Bronchial epithelial cell (primary cell): Measurements from ENCODE around the gene UNC79. TPM values are rescaled to one million over a fixed set of nuclear protein-coding genes. Genes with fewer than 3 reads are reported as not detected.
A peak's percentile ranks its signal among the peaks of the same experiment; 100 is the strongest.

ENCODE experiments used
- DNase-seq: peaks from one replicate; pipeline ENCODE4 v3.0.0-alpha.2; 2010; ENCODE audit warnings: low read depth
- FAIRE-seq: peaks from 2 replicates; lab custom pipeline; 2011; peaks lifted over from hg19 to GRCh38; lab: Jason Lieb, UNC
- H3K27me3 ChIP-seq: 2 replicates; pipeline ENCODE4 v1.5.1; 2011; ENCODE audit warnings: low read length; ENCODE audit not compliant: control insufficient read depth, insufficient read depth
- H3K36me3 ChIP-seq: 2 replicates; pipeline ENCODE4 v1.5.1; 2011; ENCODE audit warnings: low read length; ENCODE audit not compliant: control insufficient read depth, insufficient read depth
- H3K4me3 ChIP-seq: 2 replicates; pipeline ENCODE4 v1.5.1; 2011; ENCODE audit warnings: mild to moderate bottlenecking, low read depth, low read length, control low read depth
- CTCF ChIP-seq: IDR thresholded peaks from 2 replicates; pipeline ENCODE4 v1.5.1; 2011; ENCODE audit warnings: mild to moderate bottlenecking, moderate library complexity, low read length, control low read depth, inconsistent platforms; ENCODE audit not compliant: insufficient read depth, severe bottlenecking
- total RNA-seq: library from RNA; depleted of rRNA; stranded (reverse); fragments of >200 nt; gene quantifications from 2 replicates; pipeline ENCODE4 v1.2.1, GENCODE V29; 2014

UNC79 gene
- total RNA-seq, 1 donor from 2014 or later = under 0.01 TPM

- no peak for FAIRE-seq
- Histone ChIP-seq H3K27me3 (no peaks in the 10 kb centered on the region), H3K36me3 (no peaks in the 10 kb centered on the region), H3K4me3 (no peak overlapping the region)
- TF ChIP-seq CTCF = no peak
- DNase-seq = no peak
These were observed 297.9 kb downstream of the UNC79 start for GRCh38 chr14:93728651-93729016.

- H3K4me3 ChIP-seq = no peak overlapping the region
- H3K36me3 ChIP-seq = no peaks in the 10 kb centered on the region
- FAIRE-seq (peak; percentile 43), DNase-seq (no peak)
- H3K27me3 ChIP-seq = no peaks in the 10 kb centered on the region
- TF ChIP-seq CTCF = no peak
These were observed 299.3 kb downstream of the UNC79 start for GRCh38 chr14:93729993-93730392.

GRCh38 chr14:93731753-93732152 is 301.0 kb downstream of the UNC79 start:
- FAIRE-seq (no peak), DNase-seq (no peak)
- no peak overlapping the region for H3K4me3 ChIP-seq
- TF ChIP-seq CTCF = no peak
- H3K36me3 ChIP-seq = no peaks in the 10 kb centered on the region
- no peaks in the 10 kb centered on the region for H3K27me3 ChIP-seq

- no peak for TF ChIP-seq CTCF
- no peak for FAIRE-seq
These were observed 301.8 kb downstream of the UNC79 start for GRCh38 chr14:93732524-93732923.

GRCh38 chr14:93733231-93733630 is 302.5 kb downstream of the UNC79 start:
- H3K36me3 ChIP-seq = no peaks in the 10 kb centered on the region
- TF ChIP-seq CTCF = no peak
- no peak overlapping the region for H3K4me3 ChIP-seq
- FAIRE-seq (no peak), DNase-seq (no peak)
- H3K27me3 ChIP-seq = no peaks in the 10 kb centered on the region

More at GRCh38 chr14:93732524-93732923, 301.8 kb downstream of the UNC79 start:
- Histone ChIP-seq H3K4me3 (no peak overlapping the region), H3K27me3 (no peaks in the 10 kb centered on the region), H3K36me3 (no peaks in the 10 kb centered on the region)
- no peak for DNase-seq

- FAIRE-seq (no peak), DNase-seq (no peak)
- no peaks in the 10 kb centered on the region for H3K27me3 ChIP-seq
- H3K36me3 ChIP-seq = no peaks in the 10 kb centered on the region
- H3K4me3 ChIP-seq = no peak overlapping the region
- TF ChIP-seq CTCF = no peak
These were observed 302.9 kb downstream of the UNC79 start for GRCh38 chr14:93733631-93734030.
